GM12878 (cell line): ENCODE data around the gene HPS6. TPM values are rescaled to one million over a fixed set of nuclear protein-coding genes. Genes with fewer than 3 reads are reported as not detected.

Experiments used
- ATAC-seq: fragments of 200-7000 bp; cut with Tn5 transposase; 3 replicates; pipeline ENCODE4 v1.9.1; 2020; ENCODE audit warnings: mild to moderate bottlenecking, moderate library complexity
- BruUV-seq: library from RNA; stranded (reverse); fragments of 400-500 nt; replicated peaks from 2 replicates; lab custom pipeline; 2021; lab: Mats Ljungman, UMichigan
- CTCF ChIA-PET: fragments of 300-600 bp; sonication (Branson Sonifier 250); formaldehyde crosslinking; extraction: SDS; loops from one replicate; lab custom pipeline; 2021; ENCODE audit warnings: inconsistent platforms; lab: Yijun Ruan, JAX
- POLR2A ChIA-PET: fragments of 350-600 bp; formaldehyde crosslinking; extraction: SDS; loops from one replicate; lab custom pipeline; 2021; ENCODE audit warnings: inconsistent platforms; lab: Charles Lee
- RAD21 ChIA-PET: fragments of 300-600 bp; sonication (Branson Sonifier 250); formaldehyde crosslinking; loops from one replicate; lab custom pipeline; 2023; ENCODE audit warnings: antibody characterized with exemption; ENCODE audit not compliant: unreplicated experiment; lab: Charles Lee
- SMC1A ChIA-PET: fragments of 300-600 bp; sonication (Branson Sonifier 250); formaldehyde crosslinking; loops from one replicate; lab custom pipeline; 2023; ENCODE audit not compliant: unreplicated experiment, uncharacterized antibody; lab: Charles Lee
- DNase-seq: peaks from one replicate; pipeline ENCODE4 v3.0.0-alpha.2; 2011; ENCODE audit warnings: low read depth, low spot score
- FAIRE-seq: peaks from 3 replicates; lab custom pipeline; 2011; peaks lifted over from hg19 to GRCh38; lab: Jason Lieb, UNC
- H2AFZ ChIP-seq: 2 replicates; pipeline ENCODE4 v1.6.0; 2011; ENCODE audit warnings: low read depth, low read length, control low read depth; ENCODE audit not compliant: control insufficient read depth
- H3K27ac ChIP-seq: 2 replicates; pipeline ENCODE4 v1.5.1; 2011; ENCODE audit warnings: control low read depth; ENCODE audit not compliant: control insufficient read depth, insufficient read depth
- H3K27me3 ChIP-seq, 2 experiments: replicated peaks in 1 of 2; 2 replicates each; pipeline versions ENCODE4 v1.6.0 to v1.6.1; 2011; ENCODE audit warnings: low read length in 1 of 2; ENCODE audit not compliant: control insufficient read depth in 2 of 2, insufficient read depth in 2 of 2
- H3K36me3 ChIP-seq, 2 experiments: 2 replicates each; pipeline ENCODE4 v1.5.1; 2011; ENCODE audit warnings: low read length in 1 of 2; ENCODE audit not compliant: control insufficient read depth in 2 of 2, insufficient read depth in 2 of 2
- H3K4me1 ChIP-seq: 2 replicates; pipeline ENCODE4 v1.6.1; 2011; ENCODE audit warnings: mild to moderate bottlenecking, low read length, moderate library complexity, mixed read lengths; ENCODE audit not compliant: control insufficient read depth, insufficient read depth
- H3K4me2 ChIP-seq: 2 replicates; pipeline ENCODE4 v1.6.0; 2011; ENCODE audit warnings: control low read depth; ENCODE audit not compliant: control insufficient read depth, insufficient read depth
- H3K4me3 ChIP-seq: fragments of 200-600 bp; sonication (generic); 2 replicates; pipeline ENCODE4 v1.5.1; 2016
- H3K79me2 ChIP-seq: 2 replicates; pipeline ENCODE4 v1.6.0; 2011; ENCODE audit warnings: low read length; ENCODE audit not compliant: control insufficient read depth, insufficient read depth
- H3K9ac ChIP-seq: 2 replicates; pipeline ENCODE4 v1.8.0; 2011; ENCODE audit warnings: low read length, control low read depth, mixed read lengths; ENCODE audit not compliant: control insufficient read depth, insufficient read depth
- H3K9me3 ChIP-seq: replicated peaks from 3 replicates; pipeline ENCODE4 v1.5.1; 2011; ENCODE audit warnings: mild to moderate bottlenecking, low read length; ENCODE audit not compliant: control insufficient read depth, insufficient read depth
- H4K20me1 ChIP-seq: 2 replicates; pipeline ENCODE4 v1.6.0; 2011; ENCODE audit not compliant: control insufficient read depth, insufficient read depth
- CHD2 ChIP-seq: IDR thresholded peaks from 2 replicates; pipeline ENCODE4 v1.6.1; 2011; ENCODE audit warnings: low read depth, low read length, improper control_type of control experiment, borderline replicate concordance
- ETV6 ChIP-seq, 2 experiments: fragments of 450-650 bp in 1 of 2; IDR thresholded peaks in 1 of 2; conservative IDR thresholded peaks in 1 of 2; 2 replicates each; pipeline ENCODE4 v1.6.1; 2014; ENCODE audit warnings: antibody characterized with exemption in 1 of 2, borderline replicate concordance in 1 of 2, low read depth in 1 of 2, mild to moderate bottlenecking in 1 of 2, moderate library complexity in 1 of 2
- GABPA ChIP-seq: IDR thresholded peaks from 2 replicates; pipeline ENCODE4 v1.6.1; 2014; ENCODE audit warnings: antibody characterized with exemption, low read depth, mild to moderate bottlenecking, inconsistent platforms
- JUNB ChIP-seq: IDR thresholded peaks from 2 replicates; pipeline ENCODE4 v1.6.1; 2016; ENCODE audit warnings: antibody characterized with exemption, mild to moderate bottlenecking
- MTA3 ChIP-seq: IDR thresholded peaks from 2 replicates; pipeline ENCODE4 v1.6.1; 2012; ENCODE audit warnings: low read length, inconsistent platforms, borderline replicate concordance
- NR2F1 ChIP-seq: fragments of 450-650 bp; conservative IDR thresholded peaks from 2 replicates; pipeline ENCODE4 v1.6.1; 2017; ENCODE audit warnings: mild to moderate bottlenecking
- ZBED1 ChIP-seq: IDR thresholded peaks from 2 replicates; pipeline ENCODE4 v1.6.1; 2016; ENCODE audit warnings: borderline replicate concordance
- in situ Hi-C: fragments of 300-500 bp; cut with MboI; formaldehyde crosslinking; loops from 9 replicates; pipeline ENCODE4 v1.14.3; 2018; ENCODE audit warnings: mixed read lengths
- intact Hi-C: fragments of 100-400 bp; cut with micrococcal nuclease; formaldehyde crosslinking; loops from one replicate; pipeline ENCODE4 v1.14.2; 2022; ENCODE audit not compliant: unreplicated experiment
- polyA plus RNA-seq, 11 experiments: library from polyadenylated mRNA; depleted of rRNA in 4 of 11; unstranded in 6 of 11; stranded (reverse) in 5 of 11; fragments of >200 nt; fragmentation: Nextera tagmentation in 4 of 11; fragmentation: Illumina TruSeq in 1 of 11; extraction: Ambion mirVana in 4 of 11; extraction: Trizol in 1 of 11; gene quantifications; 1 replicate in 1 of 11; 2 replicates in 10 of 11; pipeline versions ENCODE4 v1.2.1 to v1.2.3, GENCODE V29; 2011 to 2016; ENCODE audit warnings: inconsistent platforms in 2 of 11, missing spikeins in 2 of 11, low read depth in 1 of 11
- total RNA-seq, 4 experiments: library from RNA; depleted of rRNA in 3 of 4; stranded (reverse); fragments of >200 nt in 3 of 4; fragmentation: Illumina TruSeq in 1 of 4; extraction: Trizol in 1 of 4; gene quantifications; 2 replicates each; pipeline versions ENCODE4 v1.2.1 to v1.2.3, GENCODE V29; 2013 to 2021
- TF ChIP-seq, protein P1 (sequence below): fragments of 450-650 bp; IDR thresholded peaks from 2 replicates; pipeline ENCODE4 v1.6.1; 2018; ENCODE audit warnings: mild to moderate bottlenecking, low read depth, moderate library complexity; ENCODE audit not compliant: partially characterized antibody
- TF ChIP-seq, protein P2 (sequence below): fragments of 450-650 bp; IDR thresholded peaks from 2 replicates; pipeline ENCODE4 v1.6.1; 2016; ENCODE audit warnings: mild to moderate bottlenecking
- TF ChIP-seq, protein P3 (sequence below): IDR thresholded peaks from 2 replicates; pipeline ENCODE4 v1.6.1; 2012; ENCODE audit warnings: low read depth, low read length, improper control_type of control experiment

Gene HPS6
- total and polyA plus RNA-seq, 10 of the 15 experiments (the other 5 are each of a cell fraction or from before 2014, with no cell fraction given), result 1.4 to 28.0 (median 12.0) TPM

DNA sequence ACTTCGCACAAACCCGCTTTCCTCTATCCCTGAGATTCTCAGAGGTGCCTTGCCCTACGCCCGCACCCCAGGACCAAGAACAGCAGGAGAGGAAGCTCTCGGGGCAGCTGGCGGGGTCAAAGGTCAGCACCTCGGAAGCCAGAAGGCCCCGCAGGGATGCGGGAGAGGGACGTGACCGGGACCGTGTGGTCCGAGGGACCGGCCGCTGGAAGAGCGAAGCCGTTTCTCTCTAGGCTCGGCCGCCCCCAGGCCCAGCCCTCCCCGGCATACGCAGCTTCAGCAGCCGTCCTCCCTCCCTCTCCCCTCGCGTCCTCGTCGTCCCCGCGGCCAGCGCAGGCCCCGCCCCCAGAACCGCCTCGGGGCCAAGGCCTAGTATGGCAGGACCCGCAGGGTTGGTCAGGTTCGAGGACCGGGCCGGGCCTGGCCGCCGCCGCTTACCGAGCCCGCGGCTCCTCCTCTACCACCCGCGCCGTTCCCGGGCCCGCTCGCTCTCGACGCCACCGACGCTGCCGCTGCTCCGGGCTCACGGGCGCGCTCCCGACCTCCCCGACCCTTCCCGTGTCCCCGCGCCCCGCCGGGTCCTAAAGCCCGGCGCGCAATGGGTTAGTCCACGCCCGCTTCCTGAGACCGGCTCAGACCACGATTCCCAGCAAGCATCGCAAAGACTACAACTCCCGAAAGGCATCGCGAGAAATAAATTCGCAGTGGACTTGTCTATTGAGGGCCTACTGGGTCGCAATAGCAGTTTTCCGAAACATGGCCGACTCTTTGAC, 9.3 kb upstream of the HPS6 start, which contains the start of gene ARMH3 (continued):
- no peak for TF ChIP-seq ZBED1
- TF ChIP-seq MTA3, result no peak
- peak; percentile 11; the same call in 1 of the 2 replicates for TF ChIP-seq GABPA
- TF ChIP-seq, protein P1, sequence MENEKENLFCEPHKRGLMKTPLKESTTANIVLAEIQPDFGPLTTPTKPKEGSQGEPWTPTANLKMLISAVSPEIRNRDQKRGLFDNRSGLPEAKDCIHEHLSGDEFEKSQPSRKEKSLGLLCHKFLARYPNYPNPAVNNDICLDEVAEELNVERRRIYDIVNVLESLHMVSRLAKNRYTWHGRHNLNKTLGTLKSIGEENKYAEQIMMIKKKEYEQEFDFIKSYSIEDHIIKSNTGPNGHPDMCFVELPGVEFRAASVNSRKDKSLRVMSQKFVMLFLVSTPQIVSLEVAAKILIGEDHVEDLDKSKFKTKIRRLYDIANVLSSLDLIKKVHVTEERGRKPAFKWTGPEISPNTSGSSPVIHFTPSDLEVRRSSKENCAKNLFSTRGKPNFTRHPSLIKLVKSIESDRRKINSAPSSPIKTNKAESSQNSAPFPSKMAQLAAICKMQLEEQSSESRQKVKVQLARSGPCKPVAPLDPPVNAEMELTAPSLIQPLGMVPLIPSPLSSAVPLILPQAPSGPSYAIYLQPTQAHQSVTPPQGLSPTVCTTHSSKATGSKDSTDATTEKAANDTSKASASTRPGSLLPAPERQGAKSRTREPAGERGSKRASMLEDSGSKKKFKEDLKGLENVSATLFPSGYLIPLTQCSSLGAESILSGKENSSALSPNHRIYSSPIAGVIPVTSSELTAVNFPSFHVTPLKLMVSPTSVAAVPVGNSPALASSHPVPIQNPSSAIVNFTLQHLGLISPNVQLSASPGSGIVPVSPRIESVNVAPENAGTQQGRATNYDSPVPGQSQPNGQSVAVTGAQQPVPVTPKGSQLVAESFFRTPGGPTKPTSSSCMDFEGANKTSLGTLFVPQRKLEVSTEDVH, result no peak

DNA sequence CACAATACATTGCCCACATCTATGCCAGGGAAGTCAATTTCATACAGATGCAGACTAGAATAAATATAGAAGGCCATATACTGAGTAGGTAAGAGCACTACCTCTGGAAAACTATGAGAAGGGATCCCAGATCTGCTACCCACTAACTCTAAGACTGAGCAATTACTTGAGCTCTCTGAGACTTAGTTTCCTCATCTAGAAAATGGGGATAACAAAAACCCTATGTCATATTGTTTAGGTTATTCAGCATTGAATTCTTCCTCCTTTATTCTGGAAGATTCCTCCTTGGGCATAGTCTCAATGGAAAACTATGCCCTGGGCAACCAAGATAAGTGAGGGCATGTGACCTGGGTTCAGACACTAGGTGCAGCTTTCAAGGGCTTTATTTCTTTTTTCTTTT, 5.2 kb upstream of the HPS6 start:
- no peaks in the 10 kb centered on the region for H3K9me3 ChIP-seq
- ATAC-seq (no peak), DNase-seq (no peak), FAIRE-seq (no peak)
- peaks cover 12% of the 10 kb centered on the region for H3K79me2 ChIP-seq
- no peak overlapping the region for H3K4me2 ChIP-seq
- no peak overlapping the region for H3K9ac ChIP-seq
- no peaks in the 10 kb centered on the region for H3K36me3 ChIP-seq
- H4K20me1 ChIP-seq, result no peaks in the 10 kb centered on the region
- no peak for TF ChIP-seq JUNB
- no peak for TF ChIP-seq CHD2
- TF ChIP-seq GABPA, result no peak
- no peak for TF ChIP-seq NR2F1
- TF ChIP-seq, protein P2, sequence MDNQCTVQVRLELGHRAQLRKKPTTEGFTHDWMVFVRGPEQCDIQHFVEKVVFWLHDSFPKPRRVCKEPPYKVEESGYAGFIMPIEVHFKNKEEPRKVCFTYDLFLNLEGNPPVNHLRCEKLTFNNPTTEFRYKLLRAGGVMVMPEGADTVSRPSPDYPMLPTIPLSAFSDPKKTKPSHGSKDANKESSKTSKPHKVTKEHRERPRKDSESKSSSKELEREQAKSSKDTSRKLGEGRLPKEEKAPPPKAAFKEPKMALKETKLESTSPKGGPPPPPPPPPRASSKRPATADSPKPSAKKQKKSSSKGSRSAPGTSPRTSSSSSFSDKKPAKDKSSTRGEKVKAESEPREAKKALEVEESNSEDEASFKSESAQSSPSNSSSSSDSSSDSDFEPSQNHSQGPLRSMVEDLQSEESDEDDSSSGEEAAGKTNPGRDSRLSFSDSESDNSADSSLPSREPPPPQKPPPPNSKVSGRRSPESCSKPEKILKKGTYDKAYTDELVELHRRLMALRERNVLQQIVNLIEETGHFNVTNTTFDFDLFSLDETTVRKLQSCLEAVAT, result no peak
- no peak for TF ChIP-seq MTA3
- TF ChIP-seq, protein P3, sequence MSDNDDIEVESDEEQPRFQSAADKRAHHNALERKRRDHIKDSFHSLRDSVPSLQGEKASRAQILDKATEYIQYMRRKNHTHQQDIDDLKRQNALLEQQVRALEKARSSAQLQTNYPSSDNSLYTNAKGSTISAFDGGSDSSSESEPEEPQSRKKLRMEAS, result no peak
- TF ChIP-seq, protein P1, result no peak
- TF ChIP-seq ETV6 (conservative IDR thresholded peaks at IDR 0.05 in 1 of 2, IDR thresholded peaks at IDR 0.05 in 1 of 2; ENCODE audit: borderline replicate concordance in 1 of 2, low read depth in 1 of 2), result no peak
- in situ Hi-C loops (no loop called here), intact Hi-C loops (no loop called here)
- H3K4me1 ChIP-seq, result no peaks in the 10 kb centered on the region; the same call in 1 of the 2 replicates
- SMC1A ChIA-PET, result interaction anchor here (2.8 kb wide), 1 partner anchor 219 kb away, joined by 8 read pairs; no protein-coding TSS in a partner anchor
- RAD21 ChIA-PET, result no interaction called here
- H2AFZ ChIP-seq, result no peak overlapping the region
- BruUV-seq, result no TSS peak
- POLR2A ChIA-PET, result interaction anchor here (0.7 kb wide), 2 partner anchors 213 to 299 kb away, joined by 3 to 7 read pairs; no protein-coding TSS in a partner anchor
- H3K27me3 ChIP-seq, result no peaks in the 10 kb centered on the region
- CTCF ChIA-PET, result interaction anchor here (0.7 to 1.7 kb wide), 3 partner anchors 13 to 456 kb away, joined by 3 to 6 read pairs (median 4); no protein-coding TSS in a partner anchor
- H3K27ac ChIP-seq, result no peak overlapping the region
- no peak overlapping the region for H3K4me3 ChIP-seq
